ENCODE data around the gene HADH. TPM values are rescaled to one million over a fixed set of nuclear protein-coding genes. Genes with fewer than 3 reads are reported as not detected.
"Not testable (repeated sequence)": the region's sequence is repeated elsewhere in the genome, so short reads cannot be mapped to it uniquely, and the experiment has no call there.

Gene HADH
- polyA plus RNA-seq, 1 experiment: 22.6 TPM

DNA sequence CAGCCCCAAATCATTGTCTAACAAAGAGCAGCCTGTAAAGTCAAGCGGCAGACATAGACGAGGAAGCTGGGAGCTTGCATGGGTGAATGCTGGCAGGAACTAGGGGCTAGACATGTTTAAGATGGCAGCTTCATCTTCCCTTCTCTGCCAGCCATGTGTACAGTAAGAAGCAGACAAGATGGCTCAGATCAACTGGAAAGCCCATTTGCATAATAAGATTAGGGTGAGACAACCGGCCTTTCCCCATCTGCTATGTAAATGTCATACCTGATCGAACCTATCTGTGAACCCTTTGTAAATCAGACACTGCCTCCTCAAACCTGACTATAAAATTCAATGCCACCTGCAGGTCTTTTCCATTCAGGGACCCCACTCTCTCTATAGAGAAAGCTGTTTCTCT lies 22.8 kb upstream of the HADH start:
- Histone ChIP-seq H3K36me3 (ENCODE audit: control insufficient read depth, insufficient read depth, low read length) (no peaks in the 10 kb centered on the region), H3K27me3 (ENCODE audit: control insufficient read depth, insufficient read depth, low read length) (no peaks in the 10 kb centered on the region), H3K4me3 (ENCODE audit: low read depth, low read length) (no peak overlapping the region)
- no peak for DNase-seq (ENCODE audit: low read depth)
- POLR2A ChIA-PET: no interaction called here
- TF ChIP-seq, protein P1, sequence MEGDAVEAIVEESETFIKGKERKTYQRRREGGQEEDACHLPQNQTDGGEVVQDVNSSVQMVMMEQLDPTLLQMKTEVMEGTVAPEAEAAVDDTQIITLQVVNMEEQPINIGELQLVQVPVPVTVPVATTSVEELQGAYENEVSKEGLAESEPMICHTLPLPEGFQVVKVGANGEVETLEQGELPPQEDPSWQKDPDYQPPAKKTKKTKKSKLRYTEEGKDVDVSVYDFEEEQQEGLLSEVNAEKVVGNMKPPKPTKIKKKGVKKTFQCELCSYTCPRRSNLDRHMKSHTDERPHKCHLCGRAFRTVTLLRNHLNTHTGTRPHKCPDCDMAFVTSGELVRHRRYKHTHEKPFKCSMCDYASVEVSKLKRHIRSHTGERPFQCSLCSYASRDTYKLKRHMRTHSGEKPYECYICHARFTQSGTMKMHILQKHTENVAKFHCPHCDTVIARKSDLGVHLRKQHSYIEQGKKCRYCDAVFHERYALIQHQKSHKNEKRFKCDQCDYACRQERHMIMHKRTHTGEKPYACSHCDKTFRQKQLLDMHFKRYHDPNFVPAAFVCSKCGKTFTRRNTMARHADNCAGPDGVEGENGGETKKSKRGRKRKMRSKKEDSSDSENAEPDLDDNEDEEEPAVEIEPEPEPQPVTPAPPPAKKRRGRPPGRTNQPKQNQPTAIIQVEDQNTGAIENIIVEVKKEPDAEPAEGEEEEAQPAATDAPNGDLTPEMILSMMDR (IDR thresholded peaks at IDR 0.05; ENCODE audit: insufficient read depth, low read depth, low read length): no peak
- CTCF ChIA-PET: no interaction called here

DNA sequence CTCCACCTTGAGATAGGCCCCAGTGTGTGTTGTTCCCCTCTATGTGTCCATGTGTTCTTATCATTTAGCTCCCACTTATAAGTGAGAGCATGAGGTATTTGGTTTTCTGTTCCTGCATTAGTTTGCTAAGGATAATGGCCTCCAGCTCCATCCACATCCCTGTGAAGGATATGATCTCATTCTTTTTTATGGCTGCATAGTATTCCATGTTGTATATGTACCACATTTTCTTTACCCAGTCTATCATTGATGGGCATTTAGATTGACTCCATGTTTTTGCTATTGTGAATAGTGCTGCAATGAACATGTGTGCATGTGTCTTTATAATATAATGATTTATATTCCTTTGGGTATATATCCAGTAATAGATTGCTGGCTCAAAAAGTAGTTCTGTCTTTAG lies 22.2 kb upstream of the HADH start:
- POLR2A ChIA-PET; CTCF ChIA-PET; H3K36me3 ChIP-seq (ENCODE audit: control insufficient read depth, insufficient read depth, low read length); H3K4me3 ChIP-seq (ENCODE audit: low read depth, low read length); DNase-seq (ENCODE audit: low read depth); H3K27me3 ChIP-seq (ENCODE audit: control insufficient read depth, insufficient read depth, low read length): not testable (repeated sequence)

DNA sequence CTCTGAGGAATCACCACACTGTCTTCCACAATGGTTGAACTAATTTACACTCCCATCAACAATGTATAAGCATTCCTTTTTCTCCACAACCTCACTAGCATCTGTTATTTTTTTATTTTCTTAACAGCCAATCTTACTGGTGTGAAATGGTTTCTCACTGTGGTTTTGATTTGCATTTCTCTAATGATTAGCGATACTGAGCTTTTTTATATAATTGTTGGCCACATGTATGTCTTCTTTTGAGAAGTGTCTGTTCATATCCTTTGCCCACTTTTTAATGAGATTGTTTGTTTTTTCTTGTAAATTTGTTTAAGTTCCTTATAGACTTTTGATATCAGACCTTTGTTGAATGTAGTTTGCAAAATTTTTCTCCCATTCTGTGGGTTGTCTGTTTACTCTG lies 21.8 kb upstream of the HADH start:
- H3K27me3 ChIP-seq (ENCODE audit: control insufficient read depth, insufficient read depth, low read length); H3K4me3 ChIP-seq (ENCODE audit: low read depth, low read length); H3K36me3 ChIP-seq (ENCODE audit: control insufficient read depth, insufficient read depth, low read length); POLR2A ChIA-PET; CTCF ChIA-PET; DNase-seq (ENCODE audit: low read depth): not testable (repeated sequence)

DNA sequence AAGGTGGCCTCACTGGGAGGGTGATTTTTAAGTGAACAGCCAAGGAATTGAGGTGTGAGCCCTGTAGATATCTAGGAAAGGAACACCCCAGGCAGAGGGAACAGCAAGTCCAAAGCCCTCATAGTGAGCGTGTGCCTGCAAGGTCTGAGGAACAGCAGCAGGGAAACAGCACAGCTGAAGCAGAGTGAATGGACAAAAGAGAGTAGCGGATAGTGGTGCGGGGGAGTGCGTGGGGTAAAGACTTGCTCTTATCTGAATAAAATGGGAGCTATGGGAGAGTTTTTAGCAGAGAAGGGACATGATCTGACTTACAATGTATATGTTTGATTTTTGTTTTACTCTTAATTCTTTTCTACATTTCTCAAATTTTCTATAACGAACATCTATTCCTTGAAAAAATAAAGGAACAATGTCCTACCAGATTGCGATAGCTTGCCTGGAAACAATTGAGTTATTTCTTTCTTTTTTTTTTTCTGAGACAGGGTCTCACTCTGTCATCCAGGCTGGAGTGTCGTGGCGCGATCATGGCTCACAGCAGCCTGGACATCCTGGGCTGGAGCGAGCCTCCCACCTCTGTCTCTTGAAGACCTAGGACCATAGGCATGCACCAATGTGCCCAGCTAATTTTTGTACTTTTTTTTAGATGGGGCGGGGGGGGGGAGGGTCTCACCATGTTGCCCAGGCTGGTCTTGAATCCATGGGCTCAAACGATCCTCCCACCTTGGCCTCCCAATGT lies 19.5 kb upstream of the HADH start:
- CTCF ChIA-PET: interaction anchor here (0.6 kb wide), 1 partner anchor 61 kb away, joined by 4 read pairs; no protein-coding TSS in a partner anchor
- Histone ChIP-seq H3K27me3 (ENCODE audit: control insufficient read depth, insufficient read depth, low read length) (no peaks in the 10 kb centered on the region), H3K4me3 (ENCODE audit: low read depth, low read length) (no peak overlapping the region), H3K36me3 (ENCODE audit: control insufficient read depth, insufficient read depth, low read length) (no peaks in the 10 kb centered on the region)
- TF ChIP-seq, protein P1 (IDR thresholded peaks at IDR 0.05; ENCODE audit: insufficient read depth, low read depth, low read length): no peak
- no peak for DNase-seq (ENCODE audit: low read depth)
- POLR2A ChIA-PET: no interaction called here

DNA sequence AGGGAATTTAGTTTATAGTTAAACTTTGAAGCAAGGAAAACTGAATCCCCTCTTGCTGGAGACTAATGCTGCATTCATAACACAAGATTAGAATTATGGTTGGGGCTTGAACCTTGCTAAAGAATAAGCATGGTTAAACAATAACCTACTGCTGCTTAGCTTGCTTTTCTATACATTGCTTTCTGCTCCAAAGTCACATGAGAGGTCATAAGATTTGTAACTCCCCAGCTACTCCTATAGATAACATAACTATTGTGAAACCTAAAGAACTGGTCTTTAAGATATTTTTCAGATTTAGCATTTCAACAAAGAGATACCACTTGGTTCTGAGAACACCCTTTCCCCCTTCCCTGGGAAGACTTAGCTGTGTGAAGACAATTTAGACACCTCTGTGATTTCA lies 17.1 kb upstream of the HADH start:
- ChIA-PET CTCF (no interaction called here), POLR2A (no interaction called here)
- TF ChIP-seq, protein P1 (IDR thresholded peaks at IDR 0.05; ENCODE audit: insufficient read depth, low read depth, low read length): no peak
- no peak for DNase-seq (ENCODE audit: low read depth)
- Histone ChIP-seq H3K36me3 (ENCODE audit: control insufficient read depth, insufficient read depth, low read length) (no peaks in the 10 kb centered on the region), H3K27me3 (ENCODE audit: control insufficient read depth, insufficient read depth, low read length) (no peaks in the 10 kb centered on the region), H3K4me3 (ENCODE audit: low read depth, low read length) (no peak overlapping the region)

DNA sequence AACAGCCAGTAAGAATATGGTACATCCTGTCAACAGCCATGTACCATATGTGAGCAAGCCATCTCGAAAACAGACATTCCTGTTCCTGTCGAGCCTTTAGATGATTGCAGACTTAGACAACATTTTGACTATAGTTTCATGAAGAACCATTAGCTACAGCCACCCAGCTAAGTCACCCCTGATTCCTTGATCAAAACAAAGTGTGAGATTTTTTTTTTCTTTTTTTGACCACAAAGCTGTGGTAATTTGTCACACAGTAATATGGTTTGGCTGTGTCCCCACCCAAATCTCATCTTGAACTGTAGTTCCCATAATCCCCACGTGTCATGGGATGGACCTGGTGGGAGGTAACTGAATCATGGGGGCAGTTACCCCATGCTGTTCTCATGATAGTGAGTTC lies 15.2 kb upstream of the HADH start:
- H3K36me3 ChIP-seq (ENCODE audit: control insufficient read depth, insufficient read depth, low read length): no peaks in the 10 kb centered on the region
- ChIA-PET POLR2A (no interaction called here), CTCF (interaction anchor here (0.6 kb wide), 1 partner anchor 17 kb away, joined by 3 read pairs; no protein-coding TSS in a partner anchor)
- TF ChIP-seq, protein P1 (IDR thresholded peaks at IDR 0.05; ENCODE audit: insufficient read depth, low read depth, low read length): no peak
- no peaks in the 10 kb centered on the region for H3K27me3 ChIP-seq (ENCODE audit: control insufficient read depth, insufficient read depth, low read length)
- H3K4me3 ChIP-seq (ENCODE audit: low read depth, low read length): no peak overlapping the region
- no peak for DNase-seq (ENCODE audit: low read depth)
